ENCODE data around the gene HSF2.

- TF ChIP-seq ATF3 (IDR thresholded peaks at IDR 0.05) (no peak), CTCF (IDR thresholded peaks at IDR 0.05; ENCODE audit: low read depth, low read length, missing input control) (no peak), MAX (IDR thresholded peaks at IDR 0.05) (no peak), JUND (IDR thresholded peaks at IDR 0.05) (no peak), GABPA (IDR thresholded peaks at IDR 0.05 in 1 of 2, conservative IDR thresholded peaks at IDR 0.05 in 1 of 2) (no peak), EGR1 (IDR thresholded peaks at IDR 0.05; ENCODE audit: low read depth in 2 of 2) (no peak), YY1 (IDR thresholded peaks at IDR 0.05) (no peak), REST (IDR thresholded peaks at IDR 0.05) (no peak), RAD21 (IDR thresholded peaks at IDR 0.05) (no peak)
Observed at GRCh38 chr6:122449069-122449468, 49.6 kb downstream of the HSF2 start.

Data from liver (tissue), 3 donors.